Neural cell (in vitro differentiated cells): Measurements from ENCODE around the gene ZNF585A.

Source experiments
- CTCF ChIP-seq: fragments of 450-650 bp; IDR thresholded peaks from 2 replicates; pipeline ENCODE4 v1.5.1; 2014; ENCODE audit warnings: antibody characterized with exemption, mild to moderate bottlenecking, moderate library complexity; ENCODE audit not compliant: poor library complexity, severe bottlenecking
- POLR2AphosphoS5 ChIP-seq: IDR thresholded peaks from 2 replicates; pipeline ENCODE4 v1.6.1; 2012
- RAD21 ChIP-seq: fragments of 450-650 bp; conservative IDR thresholded peaks from 2 replicates; pipeline ENCODE4 v1.6.1; 2014; ENCODE audit warnings: antibody characterized with exemption, mild to moderate bottlenecking, moderate library complexity
- TF ChIP-seq, protein P1 (sequence below): IDR thresholded peaks from 2 replicates; pipeline ENCODE4 v1.6.1; 2012; ENCODE audit warnings: borderline replicate concordance

- no peak for TF ChIP-seq POLR2AphosphoS5
- no peak for TF ChIP-seq CTCF
- TF ChIP-seq RAD21, result no peak
- TF ChIP-seq, protein P1, sequence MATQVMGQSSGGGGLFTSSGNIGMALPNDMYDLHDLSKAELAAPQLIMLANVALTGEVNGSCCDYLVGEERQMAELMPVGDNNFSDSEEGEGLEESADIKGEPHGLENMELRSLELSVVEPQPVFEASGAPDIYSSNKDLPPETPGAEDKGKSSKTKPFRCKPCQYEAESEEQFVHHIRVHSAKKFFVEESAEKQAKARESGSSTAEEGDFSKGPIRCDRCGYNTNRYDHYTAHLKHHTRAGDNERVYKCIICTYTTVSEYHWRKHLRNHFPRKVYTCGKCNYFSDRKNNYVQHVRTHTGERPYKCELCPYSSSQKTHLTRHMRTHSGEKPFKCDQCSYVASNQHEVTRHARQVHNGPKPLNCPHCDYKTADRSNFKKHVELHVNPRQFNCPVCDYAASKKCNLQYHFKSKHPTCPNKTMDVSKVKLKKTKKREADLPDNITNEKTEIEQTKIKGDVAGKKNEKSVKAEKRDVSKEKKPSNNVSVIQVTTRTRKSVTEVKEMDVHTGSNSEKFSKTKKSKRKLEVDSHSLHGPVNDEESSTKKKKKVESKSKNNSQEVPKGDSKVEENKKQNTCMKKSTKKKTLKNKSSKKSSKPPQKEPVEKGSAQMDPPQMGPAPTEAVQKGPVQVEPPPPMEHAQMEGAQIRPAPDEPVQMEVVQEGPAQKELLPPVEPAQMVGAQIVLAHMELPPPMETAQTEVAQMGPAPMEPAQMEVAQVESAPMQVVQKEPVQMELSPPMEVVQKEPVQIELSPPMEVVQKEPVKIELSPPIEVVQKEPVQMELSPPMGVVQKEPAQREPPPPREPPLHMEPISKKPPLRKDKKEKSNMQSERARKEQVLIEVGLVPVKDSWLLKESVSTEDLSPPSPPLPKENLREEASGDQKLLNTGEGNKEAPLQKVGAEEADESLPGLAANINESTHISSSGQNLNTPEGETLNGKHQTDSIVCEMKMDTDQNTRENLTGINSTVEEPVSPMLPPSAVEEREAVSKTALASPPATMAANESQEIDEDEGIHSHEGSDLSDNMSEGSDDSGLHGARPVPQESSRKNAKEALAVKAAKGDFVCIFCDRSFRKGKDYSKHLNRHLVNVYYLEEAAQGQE, result no peak
These were observed 58.5 kb downstream of the ZNF585A start for GRCh38 chr19:37114001-37114400.
